ENCODE measurements around the gene STX19. TPM values are rescaled to one million over a fixed set of nuclear protein-coding genes. Genes with fewer than 3 reads are reported as not detected.

STX19 gene
- total RNA-seq, 4 donors from 2014 or later: 3.1 to 5.5 (median 4.3) TPM

- Histone ChIP-seq H3K4me3 (no peak overlapping the region), H3K36me3 (peaks cover 2% of the 10 kb centered on the region), H3K27me3 (no peaks in the 10 kb centered on the region), H3K4me1 (no peaks in the 10 kb centered on the region), H3K9me3 (no peaks in the 10 kb centered on the region), H3K27ac (no peak overlapping the region)
- 86% methylated on average over 2 of the region's 2 CpGs for WGBS
- no peak for DNase-seq (ENCODE audit: low spot score in 2 of 2)
- TF ChIP-seq POLR2A (IDR thresholded peaks at IDR 0.05): no peak
- TF ChIP-seq EP300 (IDR thresholded peaks at IDR 0.05): no peak
- TF ChIP-seq, protein P1, sequence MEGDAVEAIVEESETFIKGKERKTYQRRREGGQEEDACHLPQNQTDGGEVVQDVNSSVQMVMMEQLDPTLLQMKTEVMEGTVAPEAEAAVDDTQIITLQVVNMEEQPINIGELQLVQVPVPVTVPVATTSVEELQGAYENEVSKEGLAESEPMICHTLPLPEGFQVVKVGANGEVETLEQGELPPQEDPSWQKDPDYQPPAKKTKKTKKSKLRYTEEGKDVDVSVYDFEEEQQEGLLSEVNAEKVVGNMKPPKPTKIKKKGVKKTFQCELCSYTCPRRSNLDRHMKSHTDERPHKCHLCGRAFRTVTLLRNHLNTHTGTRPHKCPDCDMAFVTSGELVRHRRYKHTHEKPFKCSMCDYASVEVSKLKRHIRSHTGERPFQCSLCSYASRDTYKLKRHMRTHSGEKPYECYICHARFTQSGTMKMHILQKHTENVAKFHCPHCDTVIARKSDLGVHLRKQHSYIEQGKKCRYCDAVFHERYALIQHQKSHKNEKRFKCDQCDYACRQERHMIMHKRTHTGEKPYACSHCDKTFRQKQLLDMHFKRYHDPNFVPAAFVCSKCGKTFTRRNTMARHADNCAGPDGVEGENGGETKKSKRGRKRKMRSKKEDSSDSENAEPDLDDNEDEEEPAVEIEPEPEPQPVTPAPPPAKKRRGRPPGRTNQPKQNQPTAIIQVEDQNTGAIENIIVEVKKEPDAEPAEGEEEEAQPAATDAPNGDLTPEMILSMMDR (IDR thresholded peaks at IDR 0.05): no peak
Measured at GRCh38 chr3:94019659-94020058, 8.7 kb downstream of the STX19 start.

- Histone ChIP-seq H3K4me1 (no peaks in the 10 kb centered on the region), H3K9me3 (no peaks in the 10 kb centered on the region), H3K36me3 (peaks cover 2% of the 10 kb centered on the region), H3K27ac (no peak overlapping the region), H3K4me3 (no peak overlapping the region), H3K27me3 (no peaks in the 10 kb centered on the region)
- DNase-seq (ENCODE audit: low spot score in 2 of 2): no peak
- TF ChIP-seq POLR2AphosphoS5 (IDR thresholded peaks at IDR 0.05) (no peak), EP300 (IDR thresholded peaks at IDR 0.05) (no peak), POLR2A (IDR thresholded peaks at IDR 0.05) (no peak)
- TF ChIP-seq, protein P1 (IDR thresholded peaks at IDR 0.05): no peak
- WGBS: 90% methylated on average over 1 of the region's 1 CpG
Measured at GRCh38 chr3:94015025-94015424, 13.4 kb downstream of the STX19 start.

DNA sequence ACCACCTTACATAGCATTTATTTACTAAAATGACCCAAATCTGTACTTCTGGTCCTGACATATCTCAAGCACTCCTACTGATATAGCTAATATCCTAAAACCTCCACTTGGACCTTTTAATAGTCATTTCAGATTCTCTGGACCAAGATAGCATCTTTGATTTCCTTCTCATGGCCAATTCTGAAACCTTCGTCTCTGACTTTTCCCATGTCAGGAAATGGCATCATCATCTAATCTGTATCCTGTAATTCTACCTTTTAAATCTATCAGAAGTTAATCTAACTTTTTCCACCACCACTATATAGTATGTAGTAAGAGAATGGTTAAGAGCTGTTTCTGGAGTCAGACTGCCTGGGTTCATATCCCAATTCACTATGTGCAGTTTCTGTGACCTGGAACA is 16.2 kb downstream of the STX19 start:
- Histone ChIP-seq H3K36me3 (peaks cover 2% of the 10 kb centered on the region), H3K4me1 (no peaks in the 10 kb centered on the region), H3K27me3 (no peaks in the 10 kb centered on the region), H3K9me3 (no peaks in the 10 kb centered on the region), H3K4me3 (no peak overlapping the region), H3K27ac (no peak overlapping the region)
- 83% methylated on average over 1 of the region's 1 CpG for WGBS
- TF ChIP-seq EP300 (IDR thresholded peaks at IDR 0.05) (no peak), POLR2A (IDR thresholded peaks at IDR 0.05) (no peak), POLR2AphosphoS5 (IDR thresholded peaks at IDR 0.05) (no peak)
- TF ChIP-seq, protein P1 (IDR thresholded peaks at IDR 0.05): no peak
- DNase-seq (ENCODE audit: low spot score in 2 of 2): no peak

- no peaks in the 10 kb centered on the region for H3K9me3 ChIP-seq
- DNase-seq (ENCODE audit: low spot score in 2 of 2): no peak
- no peaks in the 10 kb centered on the region for H3K27me3 ChIP-seq
- no peaks in the 10 kb centered on the region for H3K4me1 ChIP-seq
- TF ChIP-seq POLR2AphosphoS5 (IDR thresholded peaks at IDR 0.05): no peak
- no peak for TF ChIP-seq EP300 (IDR thresholded peaks at IDR 0.05)
- no peak for TF ChIP-seq POLR2A (IDR thresholded peaks at IDR 0.05)
- TF ChIP-seq, protein P1 (IDR thresholded peaks at IDR 0.05): no peak
- no peak overlapping the region for H3K27ac ChIP-seq
- H3K4me3 ChIP-seq: no peak overlapping the region
- peaks cover 5% of the 10 kb centered on the region for H3K36me3 ChIP-seq
- 88% methylated on average over 3 of the region's 3 CpGs for WGBS
Measured at GRCh38 chr3:94011233-94011711, 17.1 kb downstream of the STX19 start.

GRCh38 chr3:94009608-94010007 is 18.8 kb downstream of the STX19 start:
- Histone ChIP-seq H3K9me3 (no peaks in the 10 kb centered on the region), H3K4me1 (no peaks in the 10 kb centered on the region), H3K4me3 (no peak overlapping the region), H3K27ac (no peak overlapping the region), H3K36me3 (peaks cover 3% of the 10 kb centered on the region), H3K27me3 (no peaks in the 10 kb centered on the region)
- TF ChIP-seq EP300 (IDR thresholded peaks at IDR 0.05): no peak
- TF ChIP-seq, protein P1 (IDR thresholded peaks at IDR 0.05): no peak
- TF ChIP-seq POLR2A (IDR thresholded peaks at IDR 0.05): no peak
- TF ChIP-seq POLR2AphosphoS5 (IDR thresholded peaks at IDR 0.05): no peak
- WGBS: 85% methylated on average over 2 of the region's 2 CpGs
- no peak for DNase-seq (ENCODE audit: low spot score in 2 of 2)

Measured in suprapubic skin (tissue), 4 donors.